T-cell (primary cell): Measurements from ENCODE around the gene DOCK8. TPM values are rescaled to one million over a fixed set of nuclear protein-coding genes. Genes with fewer than 3 reads are reported as not detected.

Experiments
- ATAC-seq, 4 experiments: fragments of 200-7000 bp in 3 of 4; fragments of 150-1000 bp in 1 of 4; cut with Tn5 transposase; replicated peaks in 1 of 4; 1 replicate in 3 of 4; 2 replicates in 1 of 4; pipeline ENCODE4 v1.10.0; 2021; ENCODE audit warnings: moderate library complexity in 3 of 4, mild to moderate bottlenecking in 2 of 4, moderate number of reproducible peaks in 1 of 4
- CTCF ChIA-PET, 2 donors: fragments of 300-600 bp; sonication (Branson Sonifier 250); formaldehyde crosslinking; loops; one replicate each; lab custom pipeline; 2022; ENCODE audit warnings: antibody characterized with exemption in 2 of 2; lab: Charles Lee
- POLR2A ChIA-PET, 2 donors: fragments of 300-600 bp; sonication (Branson Sonifier 250); formaldehyde crosslinking; loops; one replicate each; lab custom pipeline; 2022; ENCODE audit warnings: antibody characterized with exemption in 2 of 2; lab: Charles Lee
- DNase-seq, 35 experiments: peaks; one replicate each; pipeline versions ENCODE4 v3.0.0 to v3.0.0-alpha.2; 2013 to 2023
- H3K27ac ChIP-seq: one replicate; pipeline ENCODE4 v1.5.1; 2013; ENCODE audit warnings: low read length
- H3K27me3 ChIP-seq, 2 experiments: replicated peaks in 1 of 2; 1 replicate in 1 of 2; 2 replicates in 1 of 2; pipeline versions ENCODE4 v1.6.1 to v1.7.0; 2013; ENCODE audit warnings: low read length in 1 of 2, mixed read lengths in 1 of 2; ENCODE audit not compliant: control insufficient read depth in 2 of 2, insufficient read depth in 2 of 2; ENCODE audit errors: extremely low read depth in 1 of 2
- H3K36me3 ChIP-seq, 2 donors: 1 replicate in 1 of 2; 2 replicates in 1 of 2; pipeline versions ENCODE4 v1.6.1 to v1.7.0; 2013; ENCODE audit warnings: low read length in 1 of 2; ENCODE audit not compliant: control insufficient read depth in 2 of 2, insufficient read depth in 1 of 2; ENCODE audit errors: extremely low read depth in 1 of 2
- H3K4me1 ChIP-seq, 2 experiments: 1 replicate in 1 of 2; 2 replicates in 1 of 2; pipeline versions ENCODE4 v1.6.1 to v1.7.0; 2013; ENCODE audit warnings: low read length in 2 of 2, mixed read lengths in 1 of 2; ENCODE audit not compliant: insufficient read depth in 2 of 2, control insufficient read depth in 1 of 2; ENCODE audit errors: extremely low read depth in 1 of 2
- H3K4me3 ChIP-seq, 2 donors: 1 replicate in 1 of 2; 2 replicates in 1 of 2; pipeline versions ENCODE4 v1.5.1 to v1.7.0; 2013; ENCODE audit warnings: mild to moderate bottlenecking in 2 of 2, low read length in 1 of 2, moderate library complexity in 1 of 2; ENCODE audit not compliant: control insufficient read depth in 1 of 2; ENCODE audit errors: extremely low read depth in 1 of 2
- H3K9me3 ChIP-seq: 2 replicates; pipeline ENCODE4 v1.7.0; 2013
- H3K27ac Mint-ChIP-seq, 2 donors: one replicate each; pipeline ENCODE4 v1.8.0; 2020 to 2021; ENCODE audit warnings: mild to moderate bottlenecking in 2 of 2, mixed read lengths in 2 of 2
- H3K27me3 Mint-ChIP-seq, 2 donors: one replicate each; pipeline ENCODE4 v1.8.0; 2021 to 2022; ENCODE audit warnings: mixed read lengths in 2 of 2
- H3K36me3 Mint-ChIP-seq: one replicate; pipeline ENCODE4 v1.8.0; 2021; ENCODE audit warnings: mixed read lengths
- H3K4me1 Mint-ChIP-seq, 3 donors: one replicate each; pipeline ENCODE4 v1.8.0; 2020 to 2022; ENCODE audit warnings: mixed read lengths in 3 of 3, mild to moderate bottlenecking in 1 of 3
- H3K4me3 Mint-ChIP-seq, 3 donors: one replicate each; pipeline ENCODE4 v1.8.0; 2020 to 2022; ENCODE audit warnings: mild to moderate bottlenecking in 3 of 3, mixed read lengths in 3 of 3, moderate library complexity in 3 of 3
- H3K9me3 Mint-ChIP-seq, 3 donors: one replicate each; pipeline ENCODE4 v1.8.0; 2020 to 2022; ENCODE audit warnings: mixed read lengths in 3 of 3
- WGBS: methylation state at CpG from one replicate; pipeline ENCODE4 v1.1.5; 2013; ENCODE audit warnings: missing lambda C conversion rate; ENCODE audit not compliant: insufficient coverage; 5-methylcytosine and 5-hydroxymethylcytosine counted together
- total RNA-seq, 35 experiments: library from RNA in 6 of 35; stranded (reverse) in 6 of 35; fragments of 120-200 nt in 1 of 35; gene quantifications; one replicate each; pipeline versions ENCODE4 v1.2.1 to v1.2.4 and lab custom pipeline; 2013 to 2026

DOCK8 gene
- total RNA-seq, 5 donors from 2014 or later (not counting 1 experiment from before 2014, with no cell fraction given) = 173 to 231 (median 208) TPM

DNA sequence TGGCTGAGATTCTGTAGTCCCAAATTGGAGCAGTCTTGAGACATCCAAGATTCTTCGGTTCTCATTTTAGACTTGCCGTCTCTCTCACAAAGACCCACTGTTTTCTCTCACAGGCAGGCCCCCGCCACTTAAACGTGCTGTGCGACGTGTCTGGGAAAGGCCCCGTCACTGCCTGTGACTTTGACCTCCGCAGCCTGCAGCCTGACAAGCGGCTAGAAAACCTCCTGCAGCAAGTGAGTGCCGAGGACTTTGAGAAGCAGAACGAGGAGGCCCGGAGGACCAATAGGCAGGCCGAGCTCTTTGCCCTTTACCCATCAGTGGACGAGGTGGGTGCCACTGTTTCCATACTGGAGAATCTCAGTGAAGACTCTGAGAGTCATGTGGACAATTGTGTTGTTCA, 97.2 kb downstream of the DOCK8 start:
- Histone ChIP-seq H3K4me1 (no peaks in the 10 kb centered on the region), H3K36me3 (peaks cover 10 to 79% of the 10 kb centered on the region in 2 donors), H3K27ac (no peak overlapping the region), H3K4me3 (no peak overlapping the region), H3K27me3 (no peaks in the 10 kb centered on the region), H3K9me3 (no peaks in the 10 kb centered on the region)
- H3K27me3 Mint-ChIP-seq = no peaks in the 10 kb centered on the region
- ChIA-PET CTCF (no interaction called here), POLR2A (no interaction called here)
- ATAC-seq (no peak), DNase-seq (no peak)
- no peaks in the 10 kb centered on the region for H3K9me3 Mint-ChIP-seq
- peaks cover 0 to 2% (median 0%) of the 10 kb centered on the region in 3 donors for H3K4me1 Mint-ChIP-seq
- no peak overlapping the region for H3K4me3 Mint-ChIP-seq
- H3K36me3 Mint-ChIP-seq = peaks cover 59% of the 10 kb centered on the region
- H3K27ac Mint-ChIP-seq = no peak overlapping the region
- 99% methylated on average over 9 of the region's 14 CpGs for WGBS

DNA sequence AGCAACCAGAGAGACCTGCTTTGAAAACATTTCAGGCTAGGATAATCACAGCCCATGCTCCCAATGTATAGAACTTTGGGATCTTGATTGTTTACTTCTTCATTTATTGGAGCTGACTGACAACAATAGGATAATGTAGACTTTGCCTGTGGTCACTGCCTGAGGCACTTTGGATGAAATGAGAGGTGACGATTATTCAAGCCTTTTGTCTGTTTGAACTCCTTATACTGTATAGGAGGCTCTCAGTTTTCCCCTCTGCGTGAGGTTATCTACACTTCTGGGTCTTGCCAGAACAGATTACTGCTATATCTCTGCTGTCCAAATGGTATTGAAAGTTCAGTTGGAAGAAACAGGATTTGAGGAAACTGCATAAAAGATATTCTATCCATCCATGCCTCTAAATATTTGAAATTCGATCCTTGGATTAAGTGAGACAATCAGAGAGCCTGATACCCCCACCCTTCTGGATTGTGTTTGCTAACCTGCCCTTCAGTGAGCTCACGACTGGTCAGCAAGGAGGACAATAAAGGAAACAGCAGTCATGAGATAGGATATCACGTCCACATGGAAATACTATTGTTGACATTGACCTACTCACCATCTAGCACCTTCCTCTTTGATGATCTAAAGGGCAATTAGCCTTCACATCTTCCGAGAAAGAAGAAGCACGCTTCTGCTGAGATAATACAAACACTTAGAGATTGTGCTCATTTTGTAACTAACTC, 98.1 kb downstream of the DOCK8 start:
- no peaks in the 10 kb centered on the region for H3K4me1 Mint-ChIP-seq
- H3K27ac Mint-ChIP-seq = peak overlapping the region in 1 of 2 donors; percentile 18
- DNase-seq (no peak), ATAC-seq (no peak)
- no peak overlapping the region for H3K27ac ChIP-seq
- H3K27me3 ChIP-seq = no peaks in the 10 kb centered on the region
- H3K4me1 ChIP-seq = no peaks in the 10 kb centered on the region
- H3K36me3 Mint-ChIP-seq = peaks cover 63% of the 10 kb centered on the region
- ChIA-PET CTCF (no interaction called here), POLR2A (no interaction called here)
- 100% methylated on average over 4 of the region's 7 CpGs for WGBS
- H3K27me3 Mint-ChIP-seq = no peaks in the 10 kb centered on the region
- H3K4me3 Mint-ChIP-seq = no peak overlapping the region
- no peak overlapping the region for H3K4me3 ChIP-seq
- no peaks in the 10 kb centered on the region for H3K9me3 Mint-ChIP-seq
- H3K9me3 ChIP-seq = no peaks in the 10 kb centered on the region
- H3K36me3 ChIP-seq = peaks cover 13 to 79% of the 10 kb centered on the region in 2 donors

DNA sequence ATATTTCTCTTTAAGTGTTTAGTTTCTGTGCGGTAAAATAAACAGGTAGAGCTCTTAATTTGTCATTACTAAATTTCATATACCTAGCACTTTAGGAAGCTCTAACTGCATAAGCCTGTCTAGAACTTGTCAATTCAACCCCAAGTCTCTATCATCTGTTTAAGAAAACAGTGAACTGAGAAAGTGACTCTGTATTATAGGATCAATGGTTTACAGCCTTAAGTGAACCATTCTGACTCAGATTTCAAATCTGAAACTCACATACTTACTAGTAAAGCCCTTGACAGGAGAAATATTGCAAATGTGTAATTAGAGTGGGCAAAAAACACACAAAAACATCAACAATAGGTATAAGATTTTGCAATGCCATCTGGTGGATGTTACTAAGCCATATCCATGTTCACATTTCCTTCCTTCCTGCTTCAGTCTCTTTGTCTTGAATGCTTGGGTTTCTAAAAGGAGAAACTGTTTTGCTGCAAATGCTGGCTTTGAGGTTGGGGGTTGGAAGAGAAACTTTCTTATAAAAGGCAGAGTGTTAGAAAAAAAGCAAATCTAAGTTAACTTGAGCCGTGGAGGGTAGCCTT, 101.8 kb downstream of the DOCK8 start:
- no peak overlapping the region for H3K27ac ChIP-seq
- POLR2A ChIA-PET = no interaction called here
- ATAC-seq = no peak

DNA sequence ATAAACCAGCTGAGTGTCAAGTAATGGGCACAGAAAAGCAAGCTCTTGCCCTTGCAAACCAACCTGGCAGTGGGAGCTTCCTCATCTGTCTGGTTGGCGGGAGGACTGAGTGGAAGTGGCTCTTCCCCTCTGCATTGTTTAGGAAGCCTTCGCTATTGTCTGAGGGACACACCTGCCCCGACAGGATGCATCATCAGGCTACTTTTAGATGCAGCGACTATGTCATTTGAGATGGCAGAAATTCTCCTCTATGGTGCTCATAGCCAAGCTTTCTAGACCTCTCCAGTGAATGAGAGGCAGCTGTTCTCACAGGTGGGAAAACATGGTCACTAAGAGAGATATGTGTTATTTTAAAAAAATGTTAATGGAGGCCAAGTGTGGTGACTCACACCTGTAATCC, 104.0 kb downstream of the DOCK8 start:
- H3K27ac ChIP-seq = no peak overlapping the region
- DNase-seq (no peak), ATAC-seq (no peak)
- H3K4me3 ChIP-seq = no peak overlapping the region
- H3K36me3 ChIP-seq = peaks cover 9 to 74% of the 10 kb centered on the region in 2 donors
- Mint-ChIP-seq H3K27ac (peak overlapping the region in 1 of 2 donors; percentile 16), H3K4me1 (no peaks in the 10 kb centered on the region), H3K36me3 (peaks cover 46% of the 10 kb centered on the region), H3K9me3 (no peaks in the 10 kb centered on the region), H3K27me3 (no peaks in the 10 kb centered on the region), H3K4me3 (no peak overlapping the region)
- CTCF ChIA-PET = no interaction called here
- no peaks in the 10 kb centered on the region for H3K4me1 ChIP-seq
- H3K27me3 ChIP-seq = no peaks in the 10 kb centered on the region
- POLR2A ChIA-PET = interaction anchor here in 1 of 2 donors (0.5 kb wide), 1 partner anchor 9 kb away, joined by 3 read pairs; no protein-coding TSS in a partner anchor
- H3K9me3 ChIP-seq = no peaks in the 10 kb centered on the region
- 100% methylated on average over 2 of the region's 4 CpGs for WGBS

More for the DNA sequence above, 101.8 kb downstream of the DOCK8 start:
- Mint-ChIP-seq H3K27me3 (no peaks in the 10 kb centered on the region), H3K36me3 (peaks cover 62% of the 10 kb centered on the region), H3K4me3 (no peak overlapping the region), H3K9me3 (no peaks in the 10 kb centered on the region), H3K4me1 (no peaks in the 10 kb centered on the region), H3K27ac (no peak overlapping the region)
- WGBS = no CpG with 5 or more reads among the region's 2 CpGs
- no peaks in the 10 kb centered on the region for H3K27me3 ChIP-seq
- no peaks in the 10 kb centered on the region for H3K9me3 ChIP-seq
- CTCF ChIA-PET = interaction anchor here in 1 of 2 donors (1.0 kb wide), 1 partner anchor 12 kb away, joined by 3 read pairs; no protein-coding TSS in a partner anchor
- no peaks in the 10 kb centered on the region for H3K4me1 ChIP-seq
- DNase-seq = peak in 1 of 35 experiments; percentile 17
- no peak overlapping the region for H3K4me3 ChIP-seq
- peaks cover 15 to 86% of the 10 kb centered on the region in 2 donors for H3K36me3 ChIP-seq

DNA sequence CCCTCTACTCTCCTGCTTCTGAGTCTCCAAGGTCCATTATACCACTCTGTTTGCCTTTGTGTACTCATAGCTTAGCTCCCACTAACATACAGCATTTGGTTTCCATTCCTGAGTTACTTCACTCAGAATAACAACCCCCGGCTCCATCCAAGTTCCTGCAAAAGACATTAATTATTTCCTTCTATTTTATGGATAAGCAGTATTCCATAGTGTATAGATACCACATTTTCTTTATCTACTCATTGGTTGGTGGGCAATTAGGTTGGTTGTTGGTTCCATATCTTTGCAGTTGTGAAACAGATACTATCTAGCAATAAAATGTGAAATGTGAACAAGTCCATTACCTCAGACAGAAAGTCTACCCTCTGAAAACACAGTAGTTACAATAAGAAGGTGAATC, 110.3 kb downstream of the DOCK8 start:
- Histone ChIP-seq H3K9me3 (no peaks in the 10 kb centered on the region), H3K27me3 (no peaks in the 10 kb centered on the region), H3K27ac (no peak overlapping the region), H3K36me3 (peaks cover 0 to 75% of the 10 kb centered on the region in 2 donors), H3K4me3 (no peak overlapping the region), H3K4me1 (no peaks in the 10 kb centered on the region)
- peaks cover 46% of the 10 kb centered on the region for H3K36me3 Mint-ChIP-seq
- no peak overlapping the region for H3K4me3 Mint-ChIP-seq
- H3K9me3 Mint-ChIP-seq = no peaks in the 10 kb centered on the region
- CTCF ChIA-PET = no interaction called here
- H3K27ac Mint-ChIP-seq = peak overlapping the region in 1 of 2 donors; percentile 62
- no CpG with 5 or more reads among the region's 1 CpG for WGBS
- POLR2A ChIA-PET = no interaction called here
- ATAC-seq (no peak), DNase-seq (no peak)
- H3K27me3 Mint-ChIP-seq = no peaks in the 10 kb centered on the region
- peaks cover 3 to 5% (median 5%) of the 10 kb centered on the region in 3 donors for H3K4me1 Mint-ChIP-seq

DNA sequence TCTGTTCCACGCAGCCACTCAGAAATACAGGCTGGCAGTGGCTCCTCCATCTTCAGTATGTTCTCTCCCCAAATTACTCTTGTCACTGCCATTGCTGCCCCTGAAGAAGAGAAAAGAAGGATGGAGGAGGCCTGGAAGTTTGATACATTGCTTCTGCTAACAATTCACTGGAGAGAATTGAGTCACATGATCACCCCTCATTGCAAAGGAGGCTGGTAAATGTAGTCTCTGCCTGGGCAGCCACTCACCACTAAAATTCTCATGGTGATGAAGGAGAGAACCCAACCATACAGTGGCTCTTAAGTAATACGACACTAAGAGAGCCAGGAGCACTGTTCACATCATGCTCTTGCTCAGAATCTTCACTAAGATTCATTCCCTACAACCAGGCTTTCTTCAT, 112.0 kb downstream of the DOCK8 start:
- 100% methylated on average over 1 of the region's 2 CpGs for WGBS
- H3K4me3 Mint-ChIP-seq = no peak overlapping the region
- Histone ChIP-seq H3K4me3 (no peak overlapping the region), H3K4me1 (no peaks in the 10 kb centered on the region), H3K36me3 (peaks cover 0 to 89% of the 10 kb centered on the region in 2 donors), H3K9me3 (no peaks in the 10 kb centered on the region), H3K27ac (no peak overlapping the region), H3K27me3 (no peaks in the 10 kb centered on the region)
- ATAC-seq (no peak), DNase-seq (no peak)
- ChIA-PET POLR2A (no interaction called here), CTCF (no interaction called here)
- peaks cover 5 to 14% (median 11%) of the 10 kb centered on the region in 3 donors for H3K4me1 Mint-ChIP-seq
- no peaks in the 10 kb centered on the region for H3K9me3 Mint-ChIP-seq
- peak overlapping the region in 1 of 2 donors; percentile 70 for H3K27ac Mint-ChIP-seq
- peaks cover 59% of the 10 kb centered on the region for H3K36me3 Mint-ChIP-seq
- H3K27me3 Mint-ChIP-seq = no peaks in the 10 kb centered on the region
